Measurements from ENCODE around the gene NIP7. TPM values are rescaled to one million over a fixed set of nuclear protein-coding genes. Genes with fewer than 3 reads are reported as not detected.

NIP7 gene
- total and polyA plus RNA-seq, 9 donors, result 14.5 to 27.0 (median 23.5) TPM

DNA sequence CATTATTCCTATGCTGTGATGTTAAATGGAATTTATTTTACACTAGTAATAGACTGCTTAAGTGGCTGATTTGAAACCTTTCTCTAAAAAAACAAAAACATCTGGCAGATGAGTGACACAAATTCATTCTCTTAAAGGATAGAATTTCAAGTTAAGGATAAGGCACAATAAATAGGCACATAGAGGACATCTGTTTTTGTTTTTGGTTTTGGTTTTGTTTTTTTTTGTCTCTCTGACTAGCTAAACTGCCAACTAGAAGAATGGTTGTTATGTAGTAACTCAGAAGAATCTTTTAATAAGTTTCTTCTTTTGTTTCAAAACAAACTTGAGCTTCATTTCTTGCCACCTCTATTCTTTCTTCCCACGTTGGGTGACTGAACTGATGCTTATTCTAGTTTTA is 33.5 kb upstream of the NIP7 start:
- H3K4me1 ChIP-seq (ENCODE audit: control insufficient read depth, insufficient read depth, low read length), result peaks cover 3% of the 10 kb centered on the region
- H3K9me3 ChIP-seq (replicated peaks; ENCODE audit: control insufficient read depth, low read depth, low read length), result no peaks in the 10 kb centered on the region
- WGBS (ENCODE audit: insufficient coverage), result no CpG with 5 or more reads among the region's 1 CpG
- H3K27me3 ChIP-seq (ENCODE audit: control insufficient read depth, insufficient read depth, low read length), result no peaks in the 10 kb centered on the region
- no peak overlapping the region for H3K27ac ChIP-seq (ENCODE audit: low read length)
- no peak for DNase-seq
- peaks cover 9% of the 10 kb centered on the region for H3K36me3 ChIP-seq (ENCODE audit: control insufficient read depth, insufficient read depth, low read length)
- no peak overlapping the region for H3K4me3 ChIP-seq (ENCODE audit: low read length)

DNA sequence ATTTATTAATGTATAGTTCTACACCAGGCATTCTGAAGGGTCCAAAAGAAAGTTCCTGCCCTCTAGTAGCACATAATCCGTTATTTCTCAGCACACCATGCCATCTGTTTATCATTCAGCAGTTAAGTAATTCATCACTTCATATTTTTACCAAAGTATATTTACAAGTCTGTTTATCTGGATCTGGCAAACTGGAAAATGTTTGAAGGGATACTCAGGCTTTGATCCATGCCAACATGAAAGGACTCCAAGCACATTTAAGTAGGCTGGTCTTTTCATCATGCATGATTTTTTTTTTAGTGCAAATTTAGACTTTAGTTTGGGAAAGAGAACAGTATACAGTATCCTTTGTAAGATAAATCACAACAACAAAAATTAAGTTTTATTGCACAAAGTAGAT is 32.5 kb upstream of the NIP7 start:
- no peak overlapping the region for H3K4me3 ChIP-seq (ENCODE audit: low read length)
- H3K4me1 ChIP-seq (ENCODE audit: control insufficient read depth, insufficient read depth, low read length), result peaks cover 6% of the 10 kb centered on the region
- H3K36me3 ChIP-seq (ENCODE audit: control insufficient read depth, insufficient read depth, low read length), result no peaks in the 10 kb centered on the region
- no peak for DNase-seq
- H3K27ac ChIP-seq (ENCODE audit: low read length), result no peak overlapping the region
- H3K27me3 ChIP-seq (ENCODE audit: control insufficient read depth, insufficient read depth, low read length), result no peaks in the 10 kb centered on the region
- no CpG with 5 or more reads among the region's 1 CpG for WGBS (ENCODE audit: insufficient coverage)
- no peaks in the 10 kb centered on the region for H3K9me3 ChIP-seq (replicated peaks; ENCODE audit: control insufficient read depth, low read depth, low read length)

GRCh38 chr16:69307856-69308255 is 31.7 kb upstream of the NIP7 start:
- Histone ChIP-seq H3K36me3 (ENCODE audit: control insufficient read depth, insufficient read depth, low read length) (no peaks in the 10 kb centered on the region), H3K4me1 (ENCODE audit: control insufficient read depth, insufficient read depth, low read length) (peaks cover 9% of the 10 kb centered on the region), H3K4me3 (ENCODE audit: low read length) (no peak overlapping the region), H3K27me3 (ENCODE audit: control insufficient read depth, insufficient read depth, low read length) (no peaks in the 10 kb centered on the region), H3K9me3 (replicated peaks; ENCODE audit: control insufficient read depth, low read depth, low read length) (no peaks in the 10 kb centered on the region), H3K27ac (ENCODE audit: low read length) (no peak overlapping the region)
- 92% methylated on average over 2 of the region's 2 CpGs for WGBS (ENCODE audit: insufficient coverage)
- DNase-seq, result no peak

DNA sequence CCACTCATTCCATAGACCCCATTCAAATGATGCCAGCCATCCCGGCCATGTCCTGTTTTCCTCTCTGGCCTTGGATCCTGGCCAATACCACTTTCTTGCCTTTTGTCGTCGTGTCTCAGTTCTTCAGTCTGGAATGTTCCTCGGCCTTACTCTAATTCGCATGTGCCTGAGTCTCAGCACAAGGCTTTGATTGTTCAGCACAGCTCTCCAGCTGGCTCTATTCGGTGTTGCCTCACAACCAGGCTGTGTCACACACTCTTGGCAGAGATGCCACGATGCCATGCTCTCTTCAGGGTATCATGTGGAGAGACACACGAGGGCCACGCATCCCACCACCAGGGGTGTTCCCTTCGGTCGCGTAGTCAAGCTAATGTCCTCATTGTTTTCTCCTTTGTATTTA is 30.3 kb upstream of the NIP7 start:
- H3K9me3 ChIP-seq (replicated peaks; ENCODE audit: control insufficient read depth, low read depth, low read length), result no peaks in the 10 kb centered on the region
- 68% methylated on average over 8 of the region's 12 CpGs for WGBS (ENCODE audit: insufficient coverage)
- no peak overlapping the region for H3K4me3 ChIP-seq (ENCODE audit: low read length)
- H3K4me1 ChIP-seq (ENCODE audit: control insufficient read depth, insufficient read depth, low read length), result peaks cover 9% of the 10 kb centered on the region
- DNase-seq, result peak; percentile 42
- no peak overlapping the region for H3K27ac ChIP-seq (ENCODE audit: low read length)
- peaks cover 8% of the 10 kb centered on the region for H3K36me3 ChIP-seq (ENCODE audit: control insufficient read depth, insufficient read depth, low read length)
- no peaks in the 10 kb centered on the region for H3K27me3 ChIP-seq (ENCODE audit: control insufficient read depth, insufficient read depth, low read length)

DNA sequence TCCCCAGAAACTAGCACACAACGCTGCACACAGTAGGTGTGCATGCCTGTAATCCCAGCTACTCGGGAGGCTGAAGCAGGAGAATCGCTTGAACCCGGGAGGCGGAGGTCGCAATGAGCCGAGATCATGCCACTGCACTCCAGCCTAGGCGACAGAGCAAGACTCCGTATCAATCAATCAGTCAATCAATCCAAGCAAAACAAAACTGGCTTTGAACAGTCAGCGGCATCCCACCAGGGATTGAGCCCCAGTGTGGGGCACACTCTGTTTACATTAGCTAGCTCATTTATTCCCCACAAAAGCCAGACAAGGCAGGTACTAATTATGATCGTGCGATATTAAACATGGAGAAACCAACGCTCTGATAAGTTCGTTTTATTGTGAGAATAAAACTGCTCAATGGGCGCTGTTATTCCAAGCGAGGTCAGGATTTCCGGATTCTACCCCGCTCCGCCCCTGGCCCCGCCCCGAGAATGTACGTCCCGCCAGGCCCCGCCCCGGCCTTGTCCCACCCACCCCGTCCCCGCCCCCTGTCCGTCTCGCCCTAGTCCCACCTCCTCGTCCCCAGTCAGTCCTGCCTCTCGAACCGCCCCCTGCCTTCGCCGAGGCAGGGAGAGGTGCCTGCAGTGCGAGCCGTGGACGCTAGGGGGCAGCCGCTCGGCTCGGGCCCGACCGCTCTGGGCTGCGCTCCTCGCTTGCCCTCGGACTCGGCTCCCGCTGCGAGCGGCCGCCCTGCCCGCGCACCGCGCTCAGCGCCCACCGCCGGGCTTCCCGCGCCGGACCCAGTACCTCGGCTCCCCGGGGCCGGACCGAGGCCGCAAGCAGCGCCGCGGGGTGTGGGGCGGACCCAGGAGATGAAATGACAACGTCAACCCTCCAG is 28.7 kb upstream of the NIP7 start, which contains the start of gene VPS4A:
TSS of gene VPS4A (plus strand) at position 698 of the 880 bp plus-strand sequence. CDS start at position 860, 162 bp downstream.
- WGBS (ENCODE audit: insufficient coverage), result 10% methylated on average over 58 of the region's 70 CpGs
- Histone ChIP-seq H3K4me1 (ENCODE audit: control insufficient read depth, insufficient read depth, low read length) (peaks cover 9% of the 10 kb centered on the region), H3K27me3 (ENCODE audit: control insufficient read depth, insufficient read depth, low read length) (no peaks in the 10 kb centered on the region), H3K9me3 (replicated peaks; ENCODE audit: control insufficient read depth, low read depth, low read length) (no peaks in the 10 kb centered on the region), H3K27ac (ENCODE audit: low read length) (peak within 1 kb of the TSS; percentile 86), H3K4me3 (ENCODE audit: low read length) (peak within 1 kb of the TSS; percentile 85), H3K36me3 (ENCODE audit: control insufficient read depth, insufficient read depth, low read length) (peaks cover 23% of the 10 kb centered on the region)
- peak; percentile 98 for DNase-seq

GRCh38 chr16:69311533-69312387 is 27.8 kb upstream of the NIP7 start:
- H3K27me3 ChIP-seq (ENCODE audit: control insufficient read depth, insufficient read depth, low read length), result no peaks in the 10 kb centered on the region
- peaks cover 32% of the 10 kb centered on the region for H3K36me3 ChIP-seq (ENCODE audit: control insufficient read depth, insufficient read depth, low read length)
- H3K4me1 ChIP-seq (ENCODE audit: control insufficient read depth, insufficient read depth, low read length), result peaks cover 9% of the 10 kb centered on the region
- H3K27ac ChIP-seq (ENCODE audit: low read length), result peak overlapping the region; percentile 59
- DNase-seq, result peak; percentile 37
- H3K4me3 ChIP-seq (ENCODE audit: low read length), result peak overlapping the region; percentile 85
- H3K9me3 ChIP-seq (replicated peaks; ENCODE audit: control insufficient read depth, low read depth, low read length), result no peaks in the 10 kb centered on the region
- WGBS (ENCODE audit: insufficient coverage), result 2% methylated on average over 59 of the region's 59 CpGs

GRCh38 chr16:69313469-69313868 is 26.1 kb upstream of the NIP7 start:
- Histone ChIP-seq H3K4me1 (ENCODE audit: control insufficient read depth, insufficient read depth, low read length) (peaks cover 9% of the 10 kb centered on the region), H3K36me3 (ENCODE audit: control insufficient read depth, insufficient read depth, low read length) (peaks cover 47% of the 10 kb centered on the region), H3K9me3 (replicated peaks; ENCODE audit: control insufficient read depth, low read depth, low read length) (no peaks in the 10 kb centered on the region), H3K4me3 (ENCODE audit: low read length) (no peak overlapping the region), H3K27ac (ENCODE audit: low read length) (no peak overlapping the region), H3K27me3 (ENCODE audit: control insufficient read depth, insufficient read depth, low read length) (no peaks in the 10 kb centered on the region)
- no CpG with 5 or more reads among the region's 5 CpGs for WGBS (ENCODE audit: insufficient coverage)
- no peak for DNase-seq

DNA sequence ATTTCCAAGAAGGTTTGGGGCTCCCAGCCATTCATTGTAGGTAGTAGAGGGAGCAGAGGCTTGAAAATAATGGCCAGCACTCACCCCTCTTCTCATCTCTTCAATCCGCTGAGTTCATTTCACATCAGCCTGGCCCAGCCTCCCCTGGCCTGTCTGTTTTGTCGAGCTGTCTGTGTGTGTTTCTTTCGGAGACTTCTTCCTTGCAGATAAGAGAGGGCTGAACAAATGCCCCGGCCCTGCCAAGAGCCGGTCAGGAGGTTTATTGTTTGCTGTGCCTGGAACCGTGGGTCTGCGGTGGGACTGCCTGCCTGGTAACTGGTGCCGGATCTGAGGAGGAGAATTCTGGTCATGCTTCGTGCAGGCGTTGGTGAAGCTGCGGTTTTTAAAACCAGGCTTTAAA is 25.0 kb upstream of the NIP7 start:
- H3K4me1 ChIP-seq (ENCODE audit: control insufficient read depth, insufficient read depth, low read length), result peaks cover 9% of the 10 kb centered on the region
- DNase-seq, result no peak
- H3K4me3 ChIP-seq (ENCODE audit: low read length), result no peak overlapping the region
- H3K9me3 ChIP-seq (replicated peaks; ENCODE audit: control insufficient read depth, low read depth, low read length), result no peaks in the 10 kb centered on the region
- peaks cover 57% of the 10 kb centered on the region for H3K36me3 ChIP-seq (ENCODE audit: control insufficient read depth, insufficient read depth, low read length)
- H3K27ac ChIP-seq (ENCODE audit: low read length), result no peak overlapping the region
- WGBS (ENCODE audit: insufficient coverage), result 89% methylated on average over 8 of the region's 11 CpGs
- H3K27me3 ChIP-seq (ENCODE audit: control insufficient read depth, insufficient read depth, low read length), result no peaks in the 10 kb centered on the region

DNA sequence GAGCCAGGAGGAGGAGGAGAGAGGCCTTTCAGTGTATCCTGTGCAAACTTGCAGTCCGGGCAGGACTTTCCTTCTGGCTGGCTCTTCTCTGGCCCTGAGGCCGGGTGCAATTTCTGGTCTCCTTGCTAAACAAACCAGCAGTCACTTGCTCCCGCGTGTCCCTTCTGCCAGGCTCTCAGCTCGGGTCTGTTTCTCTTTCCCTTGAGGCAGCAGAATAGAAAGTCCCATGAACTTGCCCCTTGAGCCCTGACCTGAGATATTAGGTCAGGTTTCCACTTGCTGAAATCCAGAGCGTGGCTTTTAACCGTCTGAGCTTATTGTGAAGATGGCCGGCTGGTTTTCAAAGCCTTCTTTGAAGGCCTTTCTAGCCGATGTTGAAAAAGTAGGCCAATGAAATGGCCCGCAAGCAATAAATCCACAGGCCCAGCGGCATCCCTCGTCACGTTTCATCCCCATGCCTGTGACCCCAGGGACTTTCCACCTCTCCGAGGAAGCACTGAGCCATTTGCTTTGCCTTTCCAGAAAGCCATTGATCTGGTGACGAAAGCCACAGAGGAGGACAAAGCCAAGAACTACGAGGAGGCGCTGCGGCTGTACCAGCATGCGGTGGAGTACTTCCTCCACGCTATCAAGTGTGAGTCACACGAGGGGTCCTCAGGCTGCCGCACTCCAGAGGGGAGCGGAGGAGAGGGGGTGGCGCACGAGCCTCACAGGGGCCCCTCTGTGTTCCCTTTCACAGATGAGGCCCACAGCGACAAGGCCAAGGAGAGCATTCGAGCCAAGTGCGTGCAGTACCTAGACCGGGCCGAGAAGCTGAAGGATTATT is 23.9 kb upstream of the NIP7 start:
- peaks cover 69% of the 10 kb centered on the region for H3K36me3 ChIP-seq (ENCODE audit: control insufficient read depth, insufficient read depth, low read length)
- H3K9me3 ChIP-seq (replicated peaks; ENCODE audit: control insufficient read depth, low read depth, low read length), result no peaks in the 10 kb centered on the region
- peaks cover 7% of the 10 kb centered on the region for H3K4me1 ChIP-seq (ENCODE audit: control insufficient read depth, insufficient read depth, low read length)
- DNase-seq, result no peak
- 82% methylated on average over 26 of the region's 30 CpGs for WGBS (ENCODE audit: insufficient coverage)
- H3K4me3 ChIP-seq (ENCODE audit: low read length), result no peak overlapping the region
- no peak overlapping the region for H3K27ac ChIP-seq (ENCODE audit: low read length)
- no peaks in the 10 kb centered on the region for H3K27me3 ChIP-seq (ENCODE audit: control insufficient read depth, insufficient read depth, low read length)

Measured in muscle of leg (tissue), 11 donors.